ENCODE data around the gene USP14. TPM values are rescaled to one million over a fixed set of nuclear protein-coding genes. Genes with fewer than 3 reads are reported as not detected.

USP14 gene
- total RNA-seq, 4 donors from 2014 or later = 33.3 to 34.7 (median 34.1) TPM

DNA sequence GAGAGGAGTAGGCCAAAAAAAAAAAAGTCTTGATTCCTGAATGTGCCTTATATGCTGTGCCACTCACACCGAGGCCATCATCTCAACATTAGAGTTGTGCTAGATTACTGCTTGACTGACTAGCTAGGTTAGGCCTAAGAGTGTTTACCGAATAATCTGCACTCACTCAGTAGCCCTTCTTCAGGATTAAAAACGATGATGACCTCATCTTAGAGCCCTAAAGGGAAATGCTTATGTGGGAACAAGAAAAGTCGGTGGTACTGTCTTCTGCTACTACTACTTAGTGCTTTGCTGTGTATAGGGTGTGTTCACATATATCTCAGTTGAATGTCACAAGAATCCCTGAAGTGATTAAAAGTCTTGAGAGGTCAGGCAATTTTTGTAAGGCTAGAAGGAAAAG lies 55.1 kb downstream of the USP14 start:
- 85 to 86% methylated on average over 4 of the region's 4 CpGs for WGBS, 2 donors
- Histone ChIP-seq H3K9me3 (no peaks in the 10 kb centered on the region), H3K27me3 (no peaks in the 10 kb centered on the region), H3K27ac (no peak overlapping the region), H3K4me3 (no peak overlapping the region), H3K36me3 (peaks cover 0 to 79% (median 6%) of the 10 kb centered on the region in 3 donors), H3K4me1 (no peaks in the 10 kb centered on the region)
- no peak for DNase-seq (ENCODE audit: low spot score in 2 of 2)
- TF ChIP-seq POLR2A (IDR thresholded peaks at IDR 0.05) (no peak), EP300 (IDR thresholded peaks at IDR 0.05) (no peak)
- TF ChIP-seq, protein P1, sequence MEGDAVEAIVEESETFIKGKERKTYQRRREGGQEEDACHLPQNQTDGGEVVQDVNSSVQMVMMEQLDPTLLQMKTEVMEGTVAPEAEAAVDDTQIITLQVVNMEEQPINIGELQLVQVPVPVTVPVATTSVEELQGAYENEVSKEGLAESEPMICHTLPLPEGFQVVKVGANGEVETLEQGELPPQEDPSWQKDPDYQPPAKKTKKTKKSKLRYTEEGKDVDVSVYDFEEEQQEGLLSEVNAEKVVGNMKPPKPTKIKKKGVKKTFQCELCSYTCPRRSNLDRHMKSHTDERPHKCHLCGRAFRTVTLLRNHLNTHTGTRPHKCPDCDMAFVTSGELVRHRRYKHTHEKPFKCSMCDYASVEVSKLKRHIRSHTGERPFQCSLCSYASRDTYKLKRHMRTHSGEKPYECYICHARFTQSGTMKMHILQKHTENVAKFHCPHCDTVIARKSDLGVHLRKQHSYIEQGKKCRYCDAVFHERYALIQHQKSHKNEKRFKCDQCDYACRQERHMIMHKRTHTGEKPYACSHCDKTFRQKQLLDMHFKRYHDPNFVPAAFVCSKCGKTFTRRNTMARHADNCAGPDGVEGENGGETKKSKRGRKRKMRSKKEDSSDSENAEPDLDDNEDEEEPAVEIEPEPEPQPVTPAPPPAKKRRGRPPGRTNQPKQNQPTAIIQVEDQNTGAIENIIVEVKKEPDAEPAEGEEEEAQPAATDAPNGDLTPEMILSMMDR (IDR thresholded peaks at IDR 0.05) = no peak

GRCh38 chr18:213966-214365 lies 55.6 kb downstream of the USP14 start:
- Histone ChIP-seq H3K27ac (no peak overlapping the region), H3K36me3 (peaks cover 0 to 82% (median 6%) of the 10 kb centered on the region in 3 donors), H3K4me1 (no peaks in the 10 kb centered on the region), H3K9me3 (no peaks in the 10 kb centered on the region), H3K27me3 (no peaks in the 10 kb centered on the region), H3K4me3 (no peak overlapping the region)
- no peak for DNase-seq (ENCODE audit: low spot score in 2 of 2)
- TF ChIP-seq EP300 (IDR thresholded peaks at IDR 0.05) = no peak
- no peak for TF ChIP-seq POLR2A (IDR thresholded peaks at IDR 0.05)
- TF ChIP-seq, protein P1 (IDR thresholded peaks at IDR 0.05) = no peak
- WGBS, 2 donors = 55 to 58% methylated on average over 3 of the region's 3 CpGs

GRCh38 chr18:215448-216010 lies 57.2 kb downstream of the USP14 start:
- Histone ChIP-seq H3K4me3 (no peak overlapping the region), H3K9me3 (no peaks in the 10 kb centered on the region), H3K4me1 (no peaks in the 10 kb centered on the region), H3K27ac (no peak overlapping the region), H3K36me3 (peaks cover 0 to 85% (median 6%) of the 10 kb centered on the region in 3 donors), H3K27me3 (no peaks in the 10 kb centered on the region)
- WGBS, 2 donors = 86 to 88% methylated on average over 5 of the region's 5 CpGs
- no peak for DNase-seq (ENCODE audit: low spot score in 2 of 2)
- TF ChIP-seq, protein P1 (IDR thresholded peaks at IDR 0.05) = no peak
- TF ChIP-seq POLR2A (IDR thresholded peaks at IDR 0.05) (no peak), EP300 (IDR thresholded peaks at IDR 0.05) (no peak)

DNA sequence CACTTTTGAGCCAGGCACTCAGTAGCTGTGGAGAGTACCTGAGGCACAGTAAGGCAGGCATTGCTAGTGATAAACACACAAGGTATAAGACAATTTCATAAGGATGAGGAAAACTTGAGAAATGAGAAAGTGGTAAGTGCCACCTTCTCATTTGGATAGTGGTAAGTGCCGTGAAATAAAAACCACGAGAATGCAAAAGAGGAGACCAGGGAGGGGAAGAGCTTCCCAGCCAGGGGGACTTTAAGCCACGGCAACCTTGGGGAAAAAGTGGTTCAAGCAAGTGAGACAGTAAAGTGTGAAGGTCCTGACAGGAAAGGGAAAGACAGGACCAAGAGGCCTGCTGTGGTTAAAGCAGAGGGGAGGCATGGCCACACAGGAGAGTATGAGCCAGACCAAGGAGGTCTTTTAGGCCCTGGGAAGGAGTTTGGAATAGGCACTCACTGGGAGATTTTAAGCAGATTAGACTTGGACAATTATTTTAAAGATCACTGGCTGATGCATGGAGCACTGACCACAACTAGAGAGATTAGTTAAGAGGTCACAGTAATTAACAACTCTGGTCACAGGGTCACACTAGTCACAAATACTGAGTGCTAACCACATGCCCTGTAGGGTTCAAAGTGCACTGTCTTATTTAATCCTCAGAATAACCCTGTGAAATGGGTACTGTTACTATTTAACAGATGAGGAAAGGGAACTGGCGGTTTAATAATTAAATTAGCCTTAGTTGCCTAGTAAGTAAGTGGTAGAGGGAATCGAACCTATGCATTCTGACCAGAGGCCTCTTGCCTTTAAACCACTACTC lies 59.4 kb downstream of the USP14 start:
- no peak for DNase-seq (ENCODE audit: low spot score in 2 of 2)
- 90% methylated on average over 5 of the region's 5 CpGs for WGBS, 2 donors
- Histone ChIP-seq H3K9me3 (no peaks in the 10 kb centered on the region), H3K27me3 (no peaks in the 10 kb centered on the region), H3K4me3 (no peak overlapping the region), H3K27ac (no peak overlapping the region), H3K4me1 (no peaks in the 10 kb centered on the region), H3K36me3 (peaks cover 0 to 79% (median 0%) of the 10 kb centered on the region in 3 donors)
- no peak for TF ChIP-seq EP300 (IDR thresholded peaks at IDR 0.05)
- TF ChIP-seq, protein P1 (IDR thresholded peaks at IDR 0.05) = no peak
- no peak for TF ChIP-seq POLR2A (IDR thresholded peaks at IDR 0.05)

DNA sequence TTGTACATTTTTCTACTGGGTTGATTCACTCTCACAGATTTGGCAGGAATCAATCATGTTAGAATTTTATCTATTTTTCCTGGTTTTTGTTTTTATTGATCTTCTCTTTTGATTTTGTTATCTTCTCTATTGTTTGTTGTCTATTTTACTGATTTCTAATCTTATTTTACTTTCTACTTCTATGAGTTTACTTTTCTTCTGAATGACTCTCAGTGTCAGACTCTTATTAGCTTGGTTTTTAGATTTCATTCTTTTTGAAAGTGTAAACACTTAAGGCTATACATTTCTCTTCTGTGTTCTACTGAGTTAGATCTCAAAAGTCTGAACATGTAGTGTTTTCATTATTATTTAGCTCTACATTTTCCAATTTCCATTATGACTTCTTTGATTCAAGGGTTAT lies 62.4 kb downstream of the USP14 start:
- Histone ChIP-seq H3K4me3 (no peak overlapping the region), H3K36me3 (peaks cover 0 to 83% (median 0%) of the 10 kb centered on the region in 3 donors), H3K9me3 (no peaks in the 10 kb centered on the region), H3K27me3 (no peaks in the 10 kb centered on the region), H3K27ac (no peak overlapping the region), H3K4me1 (no peaks in the 10 kb centered on the region)
- DNase-seq (ENCODE audit: low spot score in 2 of 2) = no peak
- TF ChIP-seq, protein P1 (IDR thresholded peaks at IDR 0.05) = no peak
- TF ChIP-seq EP300 (IDR thresholded peaks at IDR 0.05) (no peak), POLR2A (IDR thresholded peaks at IDR 0.05) (no peak)

All from tibial nerve (tissue), 4 donors.